GM12864 (cell line): ENCODE results near the gene DHRS7C.

ENCODE experiments used
- DNase-seq: peaks from one replicate; pipeline ENCODE4 v3.0.0-alpha.2; 2011; ENCODE audit warnings: low read depth
- H3K4me3 ChIP-seq: 2 replicates; pipeline ENCODE4 v1.5.1; 2011; ENCODE audit warnings: mild to moderate bottlenecking, low read depth, low read length, control low read depth
- CTCF ChIP-seq: IDR thresholded peaks from 2 replicates; pipeline ENCODE4 v1.5.1; 2011; ENCODE audit warnings: low read depth, mild to moderate bottlenecking, moderate library complexity, low read length, control low read depth, inconsistent platforms; ENCODE audit errors: missing control alignments

Gene DHRS7C

GRCh38 chr17:9818760-9819159 is 27.4 kb upstream of the DHRS7C start:
- H3K4me3 ChIP-seq: no peak overlapping the region
- TF ChIP-seq CTCF: no peak
- no peak for DNase-seq

GRCh38 chr17:9817086-9817485 is 25.7 kb upstream of the DHRS7C start:
- H3K4me3 ChIP-seq: no peak overlapping the region
- DNase-seq: no peak
- no peak for TF ChIP-seq CTCF

- no peak for DNase-seq
- no peak overlapping the region for H3K4me3 ChIP-seq
- TF ChIP-seq CTCF: no peak
These were observed 25.1 kb upstream of the DHRS7C start for GRCh38 chr17:9816472-9816871.

GRCh38 chr17:9814337-9814945 is 23.0 kb upstream of the DHRS7C start:
- no peak for DNase-seq
- no peak for TF ChIP-seq CTCF
- H3K4me3 ChIP-seq: no peak overlapping the region

- no peak overlapping the region for H3K4me3 ChIP-seq
- TF ChIP-seq CTCF: no peak
- DNase-seq: no peak
These were observed 21.8 kb upstream of the DHRS7C start for GRCh38 chr17:9813166-9813565.

GRCh38 chr17:9811537-9811936 is 20.1 kb upstream of the DHRS7C start:
- H3K4me3 ChIP-seq: no peak overlapping the region

More at GRCh38 chr17:9811537-9811936, 20.1 kb upstream of the DHRS7C start:
- TF ChIP-seq CTCF: no peak
- DNase-seq: no peak
